ENCODE data around the gene FOXF1. TPM values are rescaled to one million over a fixed set of nuclear protein-coding genes. Genes with fewer than 3 reads are reported as not detected.

The FOXF1 gene
- polyA plus RNA-seq, 3 donors: 0.13 to 0.16 TPM; not detected in 1

DNA sequence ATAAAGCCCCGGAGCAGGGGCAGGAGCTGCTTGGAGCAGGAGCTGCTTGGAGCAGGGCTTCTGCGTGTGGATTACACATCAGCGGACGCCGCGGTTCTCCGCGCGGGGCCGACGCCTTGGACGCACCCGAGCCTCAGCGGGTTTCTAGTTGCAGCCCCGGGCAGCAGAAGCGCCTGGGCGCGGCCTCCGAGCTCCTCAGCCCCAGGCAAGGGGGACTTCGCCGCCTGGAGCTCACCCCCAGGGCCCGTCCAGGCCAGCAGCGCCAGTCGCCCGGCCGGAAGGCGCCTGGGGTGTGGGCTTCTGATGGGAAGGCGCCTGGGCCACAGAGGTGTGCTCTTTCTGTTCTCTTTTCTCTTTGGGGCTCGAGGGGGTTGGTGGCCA is 6.3 kb downstream of the FOXF1 start:
- no peak for DNase-seq

DNA sequence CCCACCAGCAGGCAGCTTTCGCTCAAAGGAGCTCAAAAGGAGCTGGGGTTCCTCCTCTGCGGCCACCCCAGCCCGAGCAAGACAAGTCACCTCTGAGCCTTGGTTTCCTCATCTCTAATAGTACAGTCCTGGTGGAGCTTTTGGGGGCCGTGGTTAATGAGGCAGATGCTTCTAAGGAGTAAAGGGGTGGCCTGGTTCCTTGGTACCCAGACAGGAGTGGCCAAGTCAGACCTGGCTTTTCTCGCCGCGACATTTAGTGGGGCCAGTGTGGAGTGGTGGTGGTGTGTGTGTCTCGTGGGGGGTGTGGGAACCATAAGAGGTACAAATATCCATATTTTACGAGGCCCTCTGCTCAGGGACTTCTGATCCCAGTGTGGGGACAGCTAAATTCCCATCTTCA is 6.7 kb downstream of the FOXF1 start:
- no peak for DNase-seq

DNA sequence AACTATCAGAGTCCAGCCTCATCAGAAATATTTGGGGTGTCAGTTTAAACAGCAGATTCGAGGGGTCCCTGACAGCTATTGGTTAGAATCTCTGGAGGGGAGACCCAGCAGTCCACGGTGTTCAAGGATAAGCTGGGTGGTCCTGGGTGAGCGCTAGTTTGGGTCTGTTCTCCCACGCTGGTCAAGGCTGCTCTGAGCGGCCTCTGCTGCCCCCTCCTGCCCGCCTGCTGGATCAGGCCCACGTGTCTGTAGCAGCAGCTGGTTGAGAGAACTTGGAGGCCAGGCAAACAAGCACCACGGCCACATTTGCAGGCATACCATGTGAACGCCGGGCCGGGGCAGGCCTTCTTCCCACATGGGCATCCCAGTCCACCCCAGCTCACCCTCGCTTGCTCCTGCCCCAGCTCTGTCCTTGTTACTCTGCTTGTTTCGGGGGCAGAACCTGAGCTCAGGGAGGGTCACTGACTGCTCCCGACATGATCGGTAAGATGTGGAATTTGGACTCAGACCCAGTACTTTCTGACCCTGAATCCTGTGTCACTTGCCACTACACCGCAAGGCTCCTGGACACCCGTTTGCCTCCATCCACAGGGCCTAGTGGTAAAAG is 7.4 kb downstream of the FOXF1 start:
- DNase-seq: no peak

DNA sequence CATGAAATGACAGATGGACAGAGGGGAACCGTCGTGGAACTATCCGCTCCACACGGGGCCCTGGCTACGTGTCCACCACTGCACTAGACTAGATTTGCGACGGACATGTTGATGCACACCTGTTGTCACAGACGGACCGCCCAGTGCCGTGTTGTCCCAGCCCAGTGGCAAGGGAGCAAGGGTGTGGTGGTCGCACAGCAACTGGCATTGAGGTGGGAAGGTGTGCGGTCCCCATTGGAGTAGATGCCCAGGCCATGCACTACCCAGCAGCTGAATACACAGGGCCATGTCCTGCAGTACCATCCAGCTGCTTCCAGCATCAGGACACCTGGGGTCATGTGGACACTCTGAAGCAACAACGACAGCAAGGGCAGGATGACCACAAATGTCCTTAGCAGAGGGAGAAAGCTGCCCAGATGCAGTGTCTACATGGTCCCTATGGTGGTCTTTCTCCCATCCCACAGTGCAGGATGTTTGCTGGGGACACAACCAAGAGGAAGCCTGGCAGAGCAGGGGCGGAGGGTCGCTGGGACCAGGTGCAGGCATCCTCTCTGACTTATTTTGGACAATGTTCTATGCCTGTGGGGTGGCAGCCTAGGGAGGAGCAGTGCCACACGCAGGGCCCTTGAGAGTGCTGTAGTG is 8.8 kb downstream of the FOXF1 start:
- no peak for DNase-seq

DNA sequence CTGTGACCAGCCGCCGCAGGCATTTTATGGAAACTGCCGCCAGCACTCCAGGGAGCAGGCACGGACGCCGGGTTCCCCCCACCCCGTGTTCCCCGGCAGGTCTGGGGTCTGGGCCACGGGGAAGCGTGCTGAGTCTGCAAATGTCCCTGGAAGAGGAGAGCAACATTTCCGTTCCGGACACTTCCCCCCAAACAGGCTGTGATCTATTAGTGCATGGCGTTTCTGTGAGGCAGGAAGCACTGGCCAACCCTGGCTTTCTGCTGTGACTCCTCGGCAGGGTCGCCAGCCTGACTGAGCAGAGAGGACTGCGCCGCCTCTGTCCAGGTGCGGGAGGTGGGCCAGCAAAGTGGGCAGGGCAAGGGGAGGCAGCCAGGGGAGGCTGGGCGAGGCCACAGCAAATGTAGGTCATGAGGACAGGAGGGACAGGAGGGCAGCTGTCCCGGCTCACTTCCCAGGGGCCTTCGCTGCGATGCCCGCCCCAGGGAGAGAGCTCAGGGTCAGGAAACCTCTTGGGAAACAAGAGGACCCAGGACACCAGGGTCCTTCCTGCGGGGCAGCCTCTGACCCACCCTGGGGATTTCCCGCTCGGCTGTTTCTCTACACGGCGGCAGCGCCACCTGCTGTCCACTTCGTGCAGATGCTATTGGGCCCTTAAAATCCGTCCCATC is 9.5 kb downstream of the FOXF1 start:
- no peak for DNase-seq

DNA sequence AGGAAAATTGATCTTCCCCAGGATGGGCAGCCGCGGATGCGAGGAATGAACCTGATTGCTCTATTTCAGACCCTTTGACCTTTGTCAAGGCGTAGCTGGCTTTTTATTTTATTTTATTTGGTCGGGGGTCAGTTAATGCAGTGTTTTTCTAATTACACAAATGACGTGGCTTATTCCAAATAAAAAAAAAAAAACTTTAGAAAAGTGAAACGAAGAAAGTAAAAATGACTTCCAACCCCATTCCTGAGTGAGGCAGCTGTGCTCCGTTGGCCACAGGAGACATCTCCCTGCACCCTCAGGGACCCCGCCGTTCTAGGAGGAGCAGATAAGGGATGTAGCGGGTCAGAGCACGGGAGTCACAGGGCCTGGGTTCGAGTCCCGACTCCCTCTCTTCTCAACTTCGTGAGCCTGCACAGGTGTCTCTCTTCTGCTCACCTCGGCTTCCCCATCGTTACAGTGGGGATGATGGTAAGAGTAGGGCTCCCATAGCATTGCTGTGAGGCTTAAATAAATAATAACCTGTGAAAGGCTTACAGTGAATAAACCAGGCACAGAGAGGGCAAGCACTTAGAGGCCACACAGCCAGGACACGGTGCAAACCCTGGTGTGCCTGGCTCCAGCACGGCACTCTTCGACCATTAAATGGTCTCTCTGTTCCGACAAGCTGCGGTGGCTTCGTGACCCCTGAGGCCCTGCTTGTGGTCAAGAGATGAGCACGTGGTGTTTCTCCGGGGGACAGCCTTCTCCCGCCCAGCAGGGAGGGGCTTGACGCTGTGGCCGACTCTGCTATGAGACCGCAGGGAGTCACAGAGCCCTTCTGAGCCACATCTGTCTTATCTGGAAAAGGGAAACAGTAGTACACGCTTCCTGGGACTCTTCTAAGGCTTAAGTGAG is 10.2 kb downstream of the FOXF1 start:
- no peak for DNase-seq

DNA sequence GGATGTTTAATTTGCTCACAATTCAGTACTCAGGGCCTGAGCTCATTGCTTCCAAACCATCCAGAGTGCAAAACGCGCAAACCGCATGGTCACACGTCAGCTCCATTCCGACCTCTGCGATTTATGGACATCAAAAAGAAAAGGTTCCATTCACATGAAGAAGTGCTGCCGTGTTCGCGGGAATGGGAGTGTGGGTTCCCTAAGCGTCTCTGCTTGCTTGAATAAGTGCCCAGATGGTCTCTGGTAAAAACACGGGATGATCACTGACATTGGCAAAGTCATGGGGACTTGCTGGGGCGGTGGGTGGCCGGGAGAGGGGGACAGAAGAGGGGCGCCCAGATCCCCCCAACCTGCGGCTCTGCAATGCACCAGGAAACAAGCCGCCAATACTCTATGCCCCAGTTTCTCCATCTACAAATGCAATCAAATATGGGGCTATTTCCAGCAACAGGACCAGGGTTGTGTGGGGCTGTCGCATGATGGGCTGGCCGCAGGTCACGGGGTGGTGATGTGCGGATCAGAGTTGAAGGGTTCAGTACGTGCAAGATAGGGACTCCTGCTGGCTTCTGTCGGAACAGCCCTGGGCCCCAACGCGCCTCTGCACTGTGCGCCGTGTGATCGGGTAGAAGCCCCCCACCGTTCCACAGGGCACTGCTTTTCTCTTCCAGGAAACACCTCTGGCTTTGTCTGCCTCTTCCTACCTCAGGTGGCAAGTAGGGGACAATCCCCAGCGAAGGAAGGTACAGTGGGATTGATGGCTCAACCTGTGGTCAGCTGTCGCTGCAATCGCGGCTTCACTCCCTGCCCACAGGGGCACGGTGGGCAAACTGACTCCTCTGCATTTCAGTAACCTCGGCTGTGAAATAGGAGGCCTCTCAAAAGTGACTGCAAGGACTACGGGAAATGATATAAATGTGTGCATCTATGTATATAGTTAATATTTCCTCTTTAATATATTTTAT is 11.2 kb downstream of the FOXF1 start:
- DNase-seq: no peak

DNA sequence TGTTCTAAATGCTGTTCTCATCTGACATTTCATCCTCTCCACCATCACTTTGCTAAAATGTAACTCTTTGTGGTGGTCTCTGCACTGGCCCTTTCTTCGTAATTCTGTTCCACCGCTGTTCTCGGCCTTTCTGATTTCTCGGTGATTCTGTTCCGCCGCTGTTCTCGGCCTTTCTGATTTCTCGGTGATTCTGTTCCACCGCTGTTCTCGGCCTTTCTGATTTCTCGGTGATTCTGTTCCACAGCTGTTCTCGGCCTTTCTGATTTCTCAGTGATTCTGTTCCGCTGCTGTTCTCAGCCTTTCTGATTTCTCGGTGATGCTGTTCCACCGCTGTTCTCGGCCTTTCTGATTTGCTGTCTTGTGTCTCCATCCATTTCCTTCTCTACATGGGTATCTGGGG is 12.3 kb downstream of the FOXF1 start:
- DNase-seq: no peak

DNA sequence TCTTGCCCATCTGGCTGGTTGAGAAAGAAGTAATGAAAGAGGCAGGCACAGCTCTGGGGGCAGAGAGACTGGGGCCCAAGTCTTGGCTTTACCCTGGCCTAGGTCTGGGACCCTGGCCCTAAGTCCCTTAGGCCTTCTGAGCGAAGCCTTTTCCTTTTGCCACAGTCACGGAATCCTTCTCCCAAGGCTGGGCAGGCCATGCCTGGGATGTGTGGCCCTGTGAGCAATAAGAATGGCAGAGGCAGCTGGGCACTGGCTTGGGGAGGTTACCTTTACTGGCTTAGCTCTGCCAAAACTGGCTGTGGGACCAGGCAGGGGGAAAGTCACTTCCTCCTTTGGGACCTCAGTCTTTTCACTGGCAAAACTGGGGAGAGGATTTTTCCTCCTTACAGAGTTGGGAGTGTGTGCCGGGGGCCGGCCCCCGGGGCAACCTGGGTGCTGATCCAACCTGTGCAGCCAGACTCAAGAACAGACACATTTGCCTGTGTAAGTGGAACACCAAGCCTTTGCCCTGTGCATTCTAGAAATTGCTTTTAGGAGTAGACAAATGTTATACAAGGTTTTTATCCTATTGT is 12.9 kb downstream of the FOXF1 start:
- DNase-seq: no peak

DNA sequence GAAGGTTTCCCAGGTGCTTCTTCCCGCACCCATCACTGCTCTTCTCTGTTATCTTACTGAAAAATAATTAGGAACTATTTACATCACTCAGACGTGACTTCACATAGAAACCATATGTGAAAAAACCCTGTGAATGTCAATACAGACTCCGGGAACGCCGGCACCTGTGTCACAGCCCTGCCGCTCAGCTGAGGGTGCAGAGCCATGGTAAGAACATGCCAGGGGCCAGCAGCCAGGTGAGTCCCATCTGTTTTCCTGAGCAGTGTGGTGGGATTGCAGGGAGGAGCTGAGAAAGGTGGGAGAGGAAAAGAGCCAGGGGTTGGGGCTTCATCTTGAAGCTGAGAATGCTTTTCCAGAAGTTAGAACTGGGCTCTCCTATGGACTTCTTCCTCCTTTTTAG is 13.7 kb downstream of the FOXF1 start:
- no peak for DNase-seq

DNA sequence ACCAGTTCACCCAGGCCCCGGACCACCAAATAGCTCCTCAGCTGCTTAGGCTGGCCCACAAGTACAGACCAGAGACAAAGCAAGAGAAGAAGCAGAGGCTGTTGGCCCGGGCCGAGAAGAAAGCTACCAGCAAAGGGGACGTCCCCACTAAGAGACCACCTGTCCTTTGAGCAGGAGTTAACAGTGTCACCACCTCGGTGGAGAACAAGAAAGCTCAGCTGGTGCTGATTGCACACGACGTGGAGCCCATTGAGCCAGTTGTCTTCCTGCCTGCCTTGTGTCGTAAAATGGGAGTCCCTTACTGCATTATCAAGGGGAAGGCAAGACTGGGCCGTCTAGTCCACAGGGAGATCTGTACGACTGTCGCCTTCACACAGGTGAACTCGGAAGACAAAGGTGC is 15.4 kb downstream of the FOXF1 start:
- no peak for DNase-seq

DNA sequence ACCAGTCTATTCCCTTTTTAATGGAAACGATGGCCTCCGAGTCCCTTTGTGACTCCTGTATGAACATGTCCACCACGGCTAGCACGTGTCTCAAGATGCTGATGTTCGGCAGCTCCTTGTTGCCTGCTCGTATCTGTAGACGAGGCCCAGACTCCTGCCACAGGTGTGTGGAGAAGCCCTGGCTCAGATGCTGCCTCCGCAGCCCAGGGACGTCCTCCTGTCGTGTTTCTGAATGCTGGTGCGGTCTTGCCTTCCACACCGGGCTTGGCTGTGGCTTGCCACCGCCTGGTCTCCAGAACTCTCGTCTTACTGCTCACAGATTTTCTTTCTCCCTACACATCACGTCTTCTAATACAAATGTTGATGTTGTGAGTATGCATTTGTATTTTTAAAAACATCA is 17.0 kb downstream of the FOXF1 start:
- no peak for DNase-seq

DNA sequence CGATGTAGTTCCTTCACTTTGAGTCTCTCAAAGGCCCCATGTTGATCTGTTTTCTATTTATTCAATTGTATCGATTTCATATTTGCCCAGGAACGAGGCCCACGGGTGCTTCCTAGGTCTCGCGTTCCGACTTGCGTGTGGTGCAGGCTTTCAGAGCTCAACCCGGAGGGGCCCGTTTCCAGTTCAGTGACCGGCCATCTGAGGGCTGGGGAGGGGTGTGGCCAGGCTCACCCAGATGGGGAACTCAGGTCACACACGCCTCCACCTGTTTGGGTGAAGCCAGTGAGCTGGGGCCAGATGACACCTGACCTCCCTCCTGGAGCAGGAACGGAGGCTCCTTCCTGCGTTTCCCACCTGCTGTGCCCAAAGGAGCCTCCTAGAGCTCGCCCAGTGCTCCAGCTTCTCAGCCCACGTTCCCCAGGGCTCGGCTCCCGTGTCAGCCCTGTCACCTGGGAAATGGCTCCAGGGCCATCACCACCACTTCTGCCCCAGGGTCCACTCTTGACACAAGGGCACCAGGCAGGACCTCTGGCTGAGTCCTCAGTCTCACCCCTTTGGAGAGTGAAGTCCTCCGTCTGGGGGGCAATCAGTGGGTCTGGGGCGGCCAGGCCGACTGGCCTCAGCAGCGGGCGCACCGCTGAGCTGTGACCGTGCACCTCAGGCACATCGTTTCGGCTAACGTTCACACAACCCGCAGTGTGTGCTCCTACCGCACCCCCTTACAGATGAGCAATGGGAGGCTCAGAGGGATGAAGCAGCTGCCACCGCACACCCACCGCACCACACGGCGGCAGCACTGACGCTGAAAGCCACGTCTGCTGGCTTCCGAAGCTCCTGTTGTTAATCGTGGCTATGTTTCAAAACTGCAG is 18.0 kb downstream of the FOXF1 start:
- DNase-seq: no peak

DNA sequence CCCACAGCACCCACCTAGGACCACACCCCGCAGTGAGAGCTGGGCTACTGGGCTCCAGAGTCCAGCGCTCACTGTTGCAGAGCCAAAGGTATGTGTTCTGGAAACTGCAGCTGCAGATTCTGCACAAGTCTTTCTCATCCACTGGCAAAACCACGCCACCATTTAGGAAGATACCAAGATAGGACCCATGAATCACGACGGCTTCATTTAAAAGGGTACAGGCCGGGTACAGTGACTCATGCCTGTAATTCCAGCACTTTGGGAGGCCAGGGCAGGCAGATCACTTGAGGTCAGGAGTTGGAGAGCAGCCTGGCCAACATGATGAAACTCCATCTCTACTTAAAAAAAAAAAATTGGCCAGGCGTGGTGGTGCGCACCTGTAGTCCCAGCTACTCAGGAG is 18.8 kb downstream of the FOXF1 start:
- no peak for DNase-seq

DNA sequence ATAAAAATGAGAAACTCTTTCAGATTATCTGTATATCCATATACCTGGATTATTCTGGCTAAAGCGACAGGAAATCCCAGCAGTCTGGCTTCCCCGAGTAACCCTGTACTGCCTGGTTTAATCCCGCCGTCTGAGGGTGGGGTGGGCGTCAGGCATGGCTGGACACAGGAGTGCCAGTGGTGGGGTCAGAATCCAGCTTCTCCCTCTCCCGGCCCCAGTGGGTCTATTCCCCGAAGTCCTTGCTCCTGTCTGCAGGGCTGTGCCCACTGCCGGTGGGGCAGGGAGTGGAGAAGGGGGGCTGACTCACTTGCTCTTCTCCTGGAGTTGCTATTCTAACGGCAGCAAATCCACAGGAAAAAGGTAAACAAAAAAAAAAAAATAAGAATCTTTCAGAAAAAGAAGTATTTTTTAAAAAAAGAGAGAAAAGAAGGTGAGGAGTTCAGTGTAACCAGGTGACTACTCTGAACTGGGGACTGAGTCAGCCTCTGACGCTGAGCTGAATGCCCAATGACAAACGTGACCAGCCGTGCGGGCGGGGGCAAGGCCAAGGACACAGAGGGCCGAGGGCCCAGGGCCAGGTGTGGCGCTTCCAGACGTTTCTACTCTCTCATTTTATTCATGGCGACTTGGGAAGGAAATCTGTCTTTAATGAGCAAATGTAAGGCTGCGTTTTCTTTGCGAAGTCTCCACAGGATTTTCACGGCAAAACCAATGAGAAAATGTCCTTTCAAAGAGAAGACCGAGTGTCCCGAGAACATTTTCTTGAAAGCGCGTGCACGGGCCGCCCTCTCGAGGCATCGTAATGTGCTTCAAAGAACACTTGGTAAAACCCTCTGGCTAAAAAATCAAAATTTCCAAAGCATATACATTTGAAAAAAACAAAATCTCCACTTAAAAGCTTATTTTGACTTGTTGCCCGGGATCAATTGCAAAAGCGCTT is 20.2 kb downstream of the FOXF1 start:
- no peak for DNase-seq

DNA sequence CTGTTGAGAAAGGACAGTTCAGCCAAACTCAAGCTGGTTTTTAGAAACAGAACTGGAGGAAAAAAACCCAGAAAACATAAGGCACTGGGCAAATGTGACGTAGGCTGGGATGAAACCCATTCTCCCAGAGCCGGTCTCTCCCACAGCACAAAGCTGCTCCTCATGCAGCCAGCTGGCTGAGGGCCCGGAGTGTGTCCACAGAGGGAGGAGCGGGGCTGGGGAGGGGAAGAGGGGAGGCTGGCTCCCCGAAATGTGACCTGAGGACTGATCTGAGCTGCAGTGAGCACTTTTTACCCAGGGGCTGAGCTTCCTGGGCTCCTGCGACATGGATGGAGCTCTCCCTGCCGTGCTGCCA is 20.8 kb downstream of the FOXF1 start:
- DNase-seq: no peak

DNA sequence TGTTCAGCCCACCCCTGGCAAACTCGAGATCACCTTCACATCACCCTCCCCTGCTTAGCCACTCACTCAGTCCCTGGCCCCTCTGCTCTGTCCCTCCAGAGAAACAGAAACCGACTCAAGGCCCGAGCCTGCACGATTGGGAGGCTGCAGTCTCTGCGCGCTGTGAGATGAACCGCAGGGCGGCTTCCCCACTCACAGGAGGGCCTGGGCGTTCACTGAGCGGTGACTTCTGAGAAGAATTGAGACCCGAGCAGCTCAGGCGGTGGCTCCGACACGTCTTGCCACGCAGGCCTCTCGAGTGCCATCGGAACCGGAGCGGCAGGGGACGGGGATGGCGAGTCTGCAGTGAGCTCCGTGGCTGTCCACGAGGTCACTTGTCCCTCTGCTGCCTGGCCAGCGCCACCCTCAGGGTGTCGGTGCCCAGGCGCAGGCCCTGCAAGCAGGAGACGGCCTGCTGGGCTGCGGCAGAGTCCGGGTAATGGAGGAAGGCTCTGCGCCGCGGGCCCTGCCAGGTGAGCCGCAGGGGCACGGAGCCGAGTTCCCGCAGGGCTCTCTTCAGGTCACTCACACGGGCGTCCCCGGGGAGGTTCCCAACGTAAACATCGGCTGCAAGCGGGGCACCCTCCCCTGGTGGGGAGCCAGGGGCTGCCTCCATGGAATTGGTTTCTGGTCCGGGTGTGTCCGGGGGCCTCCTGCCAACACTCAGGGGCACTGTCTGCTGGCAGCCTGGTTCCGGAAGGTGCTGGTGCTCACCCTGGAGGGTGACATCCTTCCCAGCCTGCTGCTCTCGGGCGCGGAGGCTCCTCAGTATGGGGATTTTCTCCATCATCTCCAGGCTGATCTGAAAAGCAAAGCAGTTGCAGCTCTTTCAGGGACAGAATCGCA is 21.6 kb downstream of the FOXF1 start:
- DNase-seq: no peak

DNA sequence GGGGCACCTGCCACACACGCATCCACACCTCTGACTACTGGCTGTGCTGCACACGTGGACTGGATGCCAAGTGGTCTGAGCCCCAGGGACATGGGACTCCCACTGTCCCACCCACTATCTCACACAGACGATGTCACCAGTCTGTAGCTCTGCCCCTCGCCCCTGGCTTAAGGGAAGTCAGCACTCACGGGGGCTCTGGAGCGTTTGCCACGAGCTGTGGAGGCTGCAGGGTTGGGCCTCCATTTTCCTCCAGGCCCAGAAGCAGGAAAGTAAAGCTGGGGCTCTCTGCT is 22.1 kb downstream of the FOXF1 start:
- no peak for DNase-seq
